DMS 273 (cell line): ENCODE results near the gene HBP1.
A peak's percentile ranks its signal among the peaks of the same experiment; 100 is the strongest.

ENCODE experiments used
- DNase-seq: peaks from one replicate; lab custom pipeline; 2025; ENCODE audit not compliant: unreplicated experiment; lab: John Stamatoyannopoulos, UW

HBP1 gene

GRCh38 chr7:107180378-107180777 lies 11.6 kb downstream of the HBP1 start:
- DNase-seq, result peak; percentile 68

- DNase-seq, result no peak
These were observed 12.4 kb downstream of the HBP1 start for GRCh38 chr7:107181172-107181571.

DNA sequence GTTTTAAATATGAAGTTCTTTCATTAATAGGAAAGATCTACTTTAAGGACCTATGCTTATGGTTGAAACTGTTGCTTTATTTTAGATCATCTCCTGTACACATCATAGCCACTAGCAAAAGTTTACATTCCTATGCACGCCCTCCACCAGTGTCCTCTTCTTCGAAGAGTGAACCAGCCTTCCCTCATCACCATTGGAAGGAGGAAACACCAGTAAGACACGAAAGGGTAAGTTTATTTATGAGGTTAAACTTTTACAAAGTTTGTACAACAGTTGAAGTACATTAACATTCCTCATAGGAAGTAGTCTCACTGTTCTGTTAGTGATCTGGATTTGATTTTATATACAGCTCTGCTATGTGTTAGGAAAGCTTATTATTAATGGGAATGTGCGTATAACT lies 16.9 kb downstream of the HBP1 start:
- DNase-seq, result no peak

GRCh38 chr7:107186240-107186639 lies 17.4 kb downstream of the HBP1 start:
- no peak for DNase-seq

GRCh38 chr7:107187774-107188173 lies 19.0 kb downstream of the HBP1 start:
- no peak for DNase-seq

DNA sequence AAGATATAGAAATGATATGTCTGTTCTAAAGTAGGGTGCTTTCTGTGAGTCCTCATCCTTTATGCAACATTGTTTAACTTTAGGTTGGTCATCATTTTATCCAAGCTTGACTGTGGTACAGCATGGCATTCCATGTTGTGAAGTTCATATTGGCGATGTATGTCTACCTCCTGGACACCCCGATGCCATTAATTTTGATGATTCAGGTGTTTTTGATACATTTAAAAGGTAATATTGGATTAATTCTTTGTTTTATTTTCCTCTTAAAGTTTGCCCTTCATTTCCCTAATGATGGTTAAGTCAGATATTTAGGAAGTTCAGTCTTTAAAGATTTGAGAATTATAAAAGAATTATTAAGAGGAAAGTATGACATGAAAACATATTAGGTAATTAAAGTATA lies 21.3 kb downstream of the HBP1 start:
- no peak for DNase-seq

DNA sequence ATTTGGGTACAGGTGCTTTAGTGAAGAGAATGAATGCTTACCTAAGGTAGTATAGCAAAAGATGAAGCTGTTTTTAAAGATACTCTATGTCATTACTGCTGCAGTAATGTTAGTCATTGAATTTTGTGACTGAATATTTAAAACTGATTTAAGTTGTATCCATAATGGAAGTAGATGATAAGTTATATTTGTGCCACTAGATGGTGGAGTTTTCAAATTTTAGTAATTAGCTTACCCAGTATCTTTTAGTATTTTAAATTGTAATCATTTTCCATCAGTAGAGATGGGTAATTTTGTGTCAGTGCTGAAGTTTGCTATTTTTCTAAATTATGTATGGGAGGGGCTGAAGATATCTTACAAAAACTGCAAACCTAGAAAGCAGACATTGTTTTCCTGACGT lies 25.2 kb downstream of the HBP1 start:
- DNase-seq, result no peak

GRCh38 chr7:107196834-107197610 lies 28.2 kb downstream of the HBP1 start:
- DNase-seq, result no peak

GRCh38 chr7:107201795-107202450 lies 33.1 kb downstream of the HBP1 start:
- peak; percentile 95 for DNase-seq

GRCh38 chr7:107203607-107204006 lies 34.8 kb downstream of the HBP1 start:
- DNase-seq, result no peak

GRCh38 chr7:107206136-107206535 lies 37.3 kb downstream of the HBP1 start:
- DNase-seq, result no peak

DNA sequence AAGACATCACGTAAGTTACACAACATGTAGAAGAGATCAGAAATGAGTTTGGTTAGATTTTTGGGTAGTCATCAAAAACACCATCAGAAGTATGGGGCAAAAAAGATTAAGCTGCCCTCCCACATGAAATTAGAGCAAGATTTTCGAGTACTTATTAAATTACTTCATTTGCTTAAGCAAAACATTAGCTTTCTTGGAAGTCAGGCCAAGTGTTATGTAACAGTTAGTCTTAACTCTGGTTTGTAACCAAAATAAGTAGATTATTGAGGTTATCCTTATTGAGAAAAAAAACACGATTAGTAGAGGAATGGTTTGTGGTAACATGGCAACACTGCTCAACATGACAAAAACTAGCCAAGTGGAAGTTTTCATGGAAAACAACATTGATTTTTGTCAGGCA lies 37.9 kb downstream of the HBP1 start:
- no peak for DNase-seq

GRCh38 chr7:107207459-107207858 lies 38.7 kb downstream of the HBP1 start:
- DNase-seq, result no peak

DNA sequence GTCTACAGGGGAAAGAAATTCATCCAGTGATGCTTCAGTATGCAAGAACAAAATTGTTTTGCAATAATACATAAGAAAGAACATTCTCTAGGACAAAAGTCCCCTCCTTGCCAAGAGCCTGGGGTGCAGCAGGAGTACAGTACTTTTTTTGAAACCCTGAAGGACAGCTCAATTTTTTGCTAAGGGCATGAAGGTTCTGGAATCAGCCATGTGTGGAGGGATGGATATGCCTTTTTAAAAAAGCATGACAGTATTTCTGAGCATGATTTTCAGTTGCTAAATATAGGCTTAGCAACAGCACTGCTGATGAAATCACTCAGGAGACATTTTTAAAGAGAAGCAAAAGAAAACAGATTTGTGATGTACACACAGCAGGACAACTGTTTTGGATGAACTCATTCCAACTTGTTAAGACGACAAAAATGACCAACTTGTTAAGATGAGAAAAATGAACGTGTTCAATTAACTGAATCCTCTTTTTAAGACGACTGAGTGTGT lies 39.3 kb downstream of the HBP1 start:
- DNase-seq, result no peak

GRCh38 chr7:107208563-107208962 lies 39.8 kb downstream of the HBP1 start:
- no peak for DNase-seq

GRCh38 chr7:107209565-107209964 lies 40.8 kb downstream of the HBP1 start:
- no peak for DNase-seq

GRCh38 chr7:107210400-107210799 lies 41.6 kb downstream of the HBP1 start:
- DNase-seq, result no peak

DNA sequence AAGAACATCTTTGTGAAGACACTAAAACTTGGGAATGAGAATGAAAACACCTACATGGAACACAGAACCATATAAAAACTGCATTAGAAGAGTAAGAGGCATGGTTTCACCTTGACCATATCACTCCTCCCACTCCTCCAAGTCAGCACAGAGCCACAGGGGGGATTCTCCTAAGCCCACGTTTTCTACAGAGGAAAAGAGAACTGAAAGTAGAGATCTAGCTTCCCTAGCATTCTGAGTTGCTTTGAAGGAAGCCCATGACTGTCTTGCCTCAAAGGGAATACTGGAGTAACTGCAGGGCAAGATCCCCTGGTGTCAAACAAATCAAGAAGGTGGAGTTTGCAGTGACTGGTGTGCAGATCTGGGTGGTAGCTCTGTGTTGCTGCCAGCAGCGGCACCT lies 43.9 kb downstream of the HBP1 start:
- no peak for DNase-seq

- no peak for DNase-seq
These were observed 44.5 kb downstream of the HBP1 start for GRCh38 chr7:107213193-107213788.

DNA sequence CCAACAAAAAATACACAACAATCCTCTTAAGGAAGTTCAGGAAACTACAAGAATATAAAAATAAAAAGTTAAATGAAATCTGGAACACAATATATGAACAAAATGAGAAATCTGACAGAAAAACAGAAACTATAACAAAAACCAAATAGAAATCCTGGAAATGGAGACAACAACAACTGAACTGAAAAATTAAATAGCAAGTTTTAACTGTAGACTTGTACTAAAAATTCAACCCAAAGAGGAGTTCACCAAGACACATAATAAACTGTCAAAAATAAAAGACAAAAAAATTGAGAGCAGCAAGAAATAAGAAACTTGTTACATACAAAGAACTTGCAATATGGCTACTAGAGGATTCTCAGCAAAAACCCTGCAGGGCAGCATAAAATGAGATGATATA lies 45.1 kb downstream of the HBP1 start:
- DNase-seq, result no peak

DNA sequence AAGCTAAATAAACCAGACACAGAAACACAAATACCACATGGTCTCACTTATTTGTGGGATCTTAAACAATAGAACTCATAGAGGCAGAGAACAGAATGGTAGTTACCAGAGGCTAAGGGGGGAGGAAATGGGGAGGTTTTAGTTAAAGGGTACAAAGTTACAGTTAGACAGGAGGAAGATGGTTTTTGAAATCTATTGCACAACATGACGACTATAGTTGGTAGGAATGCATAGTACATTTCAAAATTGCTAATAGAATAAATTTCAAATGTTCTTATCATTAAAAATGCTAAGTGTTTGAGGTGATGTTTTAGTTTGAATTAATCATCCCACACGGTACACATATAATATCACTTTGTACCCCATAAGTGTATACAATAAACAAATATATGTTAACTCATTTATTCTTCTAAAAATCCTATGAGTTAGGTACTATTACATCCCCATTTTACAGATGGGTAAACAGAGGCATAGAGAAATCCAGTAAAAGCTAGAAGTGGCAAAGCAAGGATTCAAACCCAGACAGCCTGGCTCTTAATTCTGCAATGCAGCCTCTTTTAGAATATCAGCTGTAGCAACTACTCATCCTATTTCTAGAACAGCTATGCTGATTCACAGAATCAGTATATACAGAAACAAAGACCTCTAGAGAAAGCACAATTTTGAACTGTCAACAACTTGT lies 50.9 kb downstream of the HBP1 start:
- DNase-seq, result no peak

DNA sequence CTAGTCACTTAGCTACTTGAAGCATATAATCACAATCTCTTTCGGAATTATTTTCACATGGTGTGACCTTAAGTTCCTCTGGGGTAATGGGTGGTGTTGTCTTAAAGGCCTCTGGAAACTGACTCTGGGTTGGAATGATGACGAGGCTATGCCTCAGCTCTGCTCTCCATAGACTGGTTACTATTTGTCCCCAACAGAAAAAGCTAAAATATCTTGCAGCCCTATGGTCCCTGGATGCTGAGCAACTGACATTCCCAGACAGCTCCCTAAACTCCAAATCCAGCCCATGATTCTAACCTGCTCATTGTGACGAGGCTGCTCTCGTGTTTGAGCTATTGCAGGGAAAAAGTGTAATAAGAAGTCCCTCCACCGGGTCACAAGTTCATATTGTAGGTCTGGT lies 51.6 kb downstream of the HBP1 start:
- DNase-seq, result no peak
